GM12878 (cell line): Measurements from ENCODE around the gene MPEG1. TPM values are rescaled to one million over a fixed set of nuclear protein-coding genes. Genes with fewer than 3 reads are reported as not detected.

ENCODE experiments used
- ATAC-seq: fragments of 200-7000 bp; cut with Tn5 transposase; 3 replicates; pipeline ENCODE4 v1.9.1; 2020; ENCODE audit warnings: mild to moderate bottlenecking, moderate library complexity
- BruUV-seq: library from RNA; stranded (reverse); fragments of 400-500 nt; replicated peaks from 2 replicates; lab custom pipeline; 2021; lab: Mats Ljungman, UMichigan
- CTCF ChIA-PET: fragments of 300-600 bp; sonication (Branson Sonifier 250); formaldehyde crosslinking; extraction: SDS; loops from one replicate; lab custom pipeline; 2021; ENCODE audit warnings: inconsistent platforms; lab: Yijun Ruan, JAX
- POLR2A ChIA-PET: fragments of 350-600 bp; formaldehyde crosslinking; extraction: SDS; loops from one replicate; lab custom pipeline; 2021; ENCODE audit warnings: inconsistent platforms; lab: Charles Lee
- RAD21 ChIA-PET: fragments of 300-600 bp; sonication (Branson Sonifier 250); formaldehyde crosslinking; loops from one replicate; lab custom pipeline; 2023; ENCODE audit warnings: antibody characterized with exemption; ENCODE audit not compliant: unreplicated experiment; lab: Charles Lee
- SMC1A ChIA-PET: fragments of 300-600 bp; sonication (Branson Sonifier 250); formaldehyde crosslinking; loops from one replicate; lab custom pipeline; 2023; ENCODE audit not compliant: unreplicated experiment, uncharacterized antibody; lab: Charles Lee
- DNase-seq: peaks from one replicate; pipeline ENCODE4 v3.0.0-alpha.2; 2011; ENCODE audit warnings: low read depth, low spot score
- FAIRE-seq: peaks from 3 replicates; lab custom pipeline; 2011; peaks lifted over from hg19 to GRCh38; lab: Jason Lieb, UNC
- H2AFZ ChIP-seq: 2 replicates; pipeline ENCODE4 v1.6.0; 2011; ENCODE audit warnings: low read depth, low read length, control low read depth; ENCODE audit not compliant: control insufficient read depth
- H3K27ac ChIP-seq: 2 replicates; pipeline ENCODE4 v1.5.1; 2011; ENCODE audit warnings: control low read depth; ENCODE audit not compliant: control insufficient read depth, insufficient read depth
- H3K27me3 ChIP-seq, 2 experiments: replicated peaks in 1 of 2; 2 replicates each; pipeline versions ENCODE4 v1.6.0 to v1.6.1; 2011; ENCODE audit warnings: low read length in 1 of 2; ENCODE audit not compliant: control insufficient read depth in 2 of 2, insufficient read depth in 2 of 2
- H3K36me3 ChIP-seq, 2 experiments: 2 replicates each; pipeline ENCODE4 v1.5.1; 2011; ENCODE audit warnings: low read length in 1 of 2; ENCODE audit not compliant: control insufficient read depth in 2 of 2, insufficient read depth in 2 of 2
- H3K4me1 ChIP-seq: 2 replicates; pipeline ENCODE4 v1.6.1; 2011; ENCODE audit warnings: mild to moderate bottlenecking, low read length, moderate library complexity, mixed read lengths; ENCODE audit not compliant: control insufficient read depth, insufficient read depth
- H3K4me2 ChIP-seq: 2 replicates; pipeline ENCODE4 v1.6.0; 2011; ENCODE audit warnings: control low read depth; ENCODE audit not compliant: control insufficient read depth, insufficient read depth
- H3K4me3 ChIP-seq: fragments of 200-600 bp; sonication (generic); 2 replicates; pipeline ENCODE4 v1.5.1; 2016
- H3K79me2 ChIP-seq: 2 replicates; pipeline ENCODE4 v1.6.0; 2011; ENCODE audit warnings: low read length; ENCODE audit not compliant: control insufficient read depth, insufficient read depth
- H3K9ac ChIP-seq: 2 replicates; pipeline ENCODE4 v1.8.0; 2011; ENCODE audit warnings: low read length, control low read depth, mixed read lengths; ENCODE audit not compliant: control insufficient read depth, insufficient read depth
- H3K9me3 ChIP-seq: replicated peaks from 3 replicates; pipeline ENCODE4 v1.5.1; 2011; ENCODE audit warnings: mild to moderate bottlenecking, low read length; ENCODE audit not compliant: control insufficient read depth, insufficient read depth
- H4K20me1 ChIP-seq: 2 replicates; pipeline ENCODE4 v1.6.0; 2011; ENCODE audit not compliant: control insufficient read depth, insufficient read depth
- DPF2 ChIP-seq: fragments of 450-650 bp; IDR thresholded peaks from 2 replicates; pipeline ENCODE4 v1.6.1; 2017; ENCODE audit warnings: mild to moderate bottlenecking
- HCFC1 ChIP-seq: fragments of 150-350 bp; IDR thresholded peaks from 2 replicates; pipeline ENCODE4 v1.6.1; 2014; ENCODE audit warnings: low read length
- HDAC6 ChIP-seq: fragments of 200-600 bp; sonication (generic); IDR thresholded peaks from one replicate; pipeline ENCODE4 v1.8.0; 2017; ENCODE audit warnings: antibody characterized with exemption; ENCODE audit not compliant: unreplicated experiment
- MYB ChIP-seq: fragments of 150-350 bp; IDR thresholded peaks from 2 replicates; pipeline ENCODE4 v1.6.1; 2014; ENCODE audit warnings: mild to moderate bottlenecking, low read depth, low read length, borderline replicate concordance
- WRNIP1 ChIP-seq: IDR thresholded peaks from 2 replicates; pipeline ENCODE4 v1.6.1; 2011; ENCODE audit warnings: low read depth, low read length, improper control_type of control experiment, borderline replicate concordance
- ZBED1 ChIP-seq: IDR thresholded peaks from 2 replicates; pipeline ENCODE4 v1.6.1; 2016; ENCODE audit warnings: borderline replicate concordance
- WGBS: methylation state at CpG from one replicate; pipeline ENCODE4 v1.1.6; 2016; ENCODE audit warnings: low lambda C conversion rate; ENCODE audit not compliant: insufficient replicate concordance, insufficient coverage; ENCODE audit errors: missing lambda C conversion rate; 5-methylcytosine and 5-hydroxymethylcytosine counted together
- in situ Hi-C: fragments of 300-500 bp; cut with MboI; formaldehyde crosslinking; loops from 9 replicates; pipeline ENCODE4 v1.14.3; 2018; ENCODE audit warnings: mixed read lengths
- intact Hi-C: fragments of 100-400 bp; cut with micrococcal nuclease; formaldehyde crosslinking; loops from one replicate; pipeline ENCODE4 v1.14.2; 2022; ENCODE audit not compliant: unreplicated experiment
- polyA plus RNA-seq, 11 experiments: library from polyadenylated mRNA; depleted of rRNA in 4 of 11; unstranded in 6 of 11; stranded (reverse) in 5 of 11; fragments of >200 nt; fragmentation: Nextera tagmentation in 4 of 11; fragmentation: Illumina TruSeq in 1 of 11; extraction: Ambion mirVana in 4 of 11; extraction: Trizol in 1 of 11; gene quantifications; 1 replicate in 1 of 11; 2 replicates in 10 of 11; pipeline versions ENCODE4 v1.2.1 to v1.2.3, GENCODE V29; 2011 to 2016; ENCODE audit warnings: inconsistent platforms in 2 of 11, missing spikeins in 2 of 11, low read depth in 1 of 11
- total RNA-seq, 4 experiments: library from RNA; depleted of rRNA in 3 of 4; stranded (reverse); fragments of >200 nt in 3 of 4; fragmentation: Illumina TruSeq in 1 of 4; extraction: Trizol in 1 of 4; gene quantifications; 2 replicates each; pipeline versions ENCODE4 v1.2.1 to v1.2.3, GENCODE V29; 2013 to 2021
- TF ChIP-seq, protein P1 (sequence below): fragments of 450-650 bp; IDR thresholded peaks from 2 replicates; pipeline ENCODE4 v1.6.1; 2016; ENCODE audit warnings: mild to moderate bottlenecking, moderate library complexity, borderline replicate concordance
- TF ChIP-seq, protein P2 (sequence below): fragments of 450-650 bp; IDR thresholded peaks from 2 replicates; pipeline ENCODE4 v1.6.1; 2018; ENCODE audit warnings: borderline replicate concordance, mild to moderate bottlenecking; ENCODE audit not compliant: partially characterized antibody
- TF ChIP-seq, protein P3 (sequence below): fragments of 450-650 bp; formaldehyde crosslinking; IDR thresholded peaks from 2 replicates; pipeline ENCODE4 v1.4.0; 2022; ENCODE audit warnings: mild to moderate bottlenecking, moderate library complexity

MPEG1 gene
- total and polyA plus RNA-seq, 10 of the 15 experiments (the other 5 are each of a cell fraction or from before 2014, with no cell fraction given) = 1.3 to 15.6 (median 11.7) TPM; not detected in 1

DNA sequence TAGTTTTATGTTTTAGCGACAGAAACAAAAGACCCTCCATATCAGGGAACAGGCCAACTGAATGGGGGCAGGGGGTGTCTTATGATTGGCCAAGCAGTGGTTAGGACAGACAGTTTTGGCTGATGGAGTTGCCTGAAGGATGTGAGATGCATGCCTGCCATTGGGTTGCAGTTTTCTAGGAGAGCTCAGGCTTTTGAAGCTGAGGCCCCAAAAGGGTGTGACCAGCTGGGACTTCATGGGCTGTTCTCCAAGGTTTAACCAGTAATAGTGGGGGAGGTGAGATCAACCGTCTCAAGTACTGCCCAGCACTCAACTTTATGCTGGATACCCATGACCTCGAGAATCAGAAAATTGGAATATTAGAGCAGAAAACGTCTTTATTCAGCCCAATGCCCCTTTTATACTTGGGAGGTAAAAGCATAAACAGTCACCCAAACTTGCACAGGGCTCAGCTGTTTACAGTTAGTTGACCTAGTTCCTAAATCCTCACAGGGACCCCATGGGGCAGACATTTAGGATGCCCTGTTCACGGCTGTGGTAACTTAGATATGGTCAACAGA is 27.3 kb downstream of the MPEG1 start:
- DNase-seq (no peak), FAIRE-seq (no peak), ATAC-seq (no peak)
- intact Hi-C loops = no loop called here
- ChIA-PET SMC1A (interaction anchor here (0.6 to 6.6 kb wide), 8 partner anchors 11 to 491 kb away, joined by 3 to 123 read pairs (median 6); partner anchors contain the start of genes DTX4 and MPEG1), POLR2A (interaction anchor here (1.3 to 3.9 kb wide), 3 partner anchors 12 to 41 kb away, joined by 3 to 32 read pairs (median 15); partner anchors contain the start of gene DTX4), RAD21 (interaction anchor here (0.9 to 3.7 kb wide), 6 partner anchors 11 to 97 kb away, joined by 3 to 78 read pairs (median 10); partner anchors contain the start of genes DTX4 and MPEG1), CTCF (interaction anchor here (0.6 to 33.5 kb wide), 23 partner anchors 5 to 301 kb away, joined by 3 to 1180 read pairs (median 4); partner anchors contain the start of genes DTX4, MPEG1 and OR5A1)
- Histone ChIP-seq H3K4me2 (no peak overlapping the region; the same call in 1 of the 2 replicates), H3K9ac (no peak overlapping the region), H3K27ac (no peak overlapping the region), H2AFZ (no peak overlapping the region), H3K4me1 (peaks cover 9% of the 10 kb centered on the region), H4K20me1 (no peaks in the 10 kb centered on the region), H3K4me3 (no peak overlapping the region), H3K79me2 (peaks cover 14% of the 10 kb centered on the region), H3K27me3 (no peaks in the 10 kb centered on the region), H3K9me3 (no peaks in the 10 kb centered on the region), H3K36me3 (peaks cover 14 to 27% of the 10 kb centered on the region in 2 experiments; a peak in 3 of 4 replicates)
- 94% methylated on average over 5 of the region's 5 CpGs for WGBS
- in situ Hi-C loops = loop anchor here (25.0 kb wide), 1 partner anchor 1577 kb away; the partner anchor contains the start of gene MS4A15
- BruUV-seq = no TSS peak
- TF ChIP-seq HDAC6 = no peak
- TF ChIP-seq, protein P1, sequence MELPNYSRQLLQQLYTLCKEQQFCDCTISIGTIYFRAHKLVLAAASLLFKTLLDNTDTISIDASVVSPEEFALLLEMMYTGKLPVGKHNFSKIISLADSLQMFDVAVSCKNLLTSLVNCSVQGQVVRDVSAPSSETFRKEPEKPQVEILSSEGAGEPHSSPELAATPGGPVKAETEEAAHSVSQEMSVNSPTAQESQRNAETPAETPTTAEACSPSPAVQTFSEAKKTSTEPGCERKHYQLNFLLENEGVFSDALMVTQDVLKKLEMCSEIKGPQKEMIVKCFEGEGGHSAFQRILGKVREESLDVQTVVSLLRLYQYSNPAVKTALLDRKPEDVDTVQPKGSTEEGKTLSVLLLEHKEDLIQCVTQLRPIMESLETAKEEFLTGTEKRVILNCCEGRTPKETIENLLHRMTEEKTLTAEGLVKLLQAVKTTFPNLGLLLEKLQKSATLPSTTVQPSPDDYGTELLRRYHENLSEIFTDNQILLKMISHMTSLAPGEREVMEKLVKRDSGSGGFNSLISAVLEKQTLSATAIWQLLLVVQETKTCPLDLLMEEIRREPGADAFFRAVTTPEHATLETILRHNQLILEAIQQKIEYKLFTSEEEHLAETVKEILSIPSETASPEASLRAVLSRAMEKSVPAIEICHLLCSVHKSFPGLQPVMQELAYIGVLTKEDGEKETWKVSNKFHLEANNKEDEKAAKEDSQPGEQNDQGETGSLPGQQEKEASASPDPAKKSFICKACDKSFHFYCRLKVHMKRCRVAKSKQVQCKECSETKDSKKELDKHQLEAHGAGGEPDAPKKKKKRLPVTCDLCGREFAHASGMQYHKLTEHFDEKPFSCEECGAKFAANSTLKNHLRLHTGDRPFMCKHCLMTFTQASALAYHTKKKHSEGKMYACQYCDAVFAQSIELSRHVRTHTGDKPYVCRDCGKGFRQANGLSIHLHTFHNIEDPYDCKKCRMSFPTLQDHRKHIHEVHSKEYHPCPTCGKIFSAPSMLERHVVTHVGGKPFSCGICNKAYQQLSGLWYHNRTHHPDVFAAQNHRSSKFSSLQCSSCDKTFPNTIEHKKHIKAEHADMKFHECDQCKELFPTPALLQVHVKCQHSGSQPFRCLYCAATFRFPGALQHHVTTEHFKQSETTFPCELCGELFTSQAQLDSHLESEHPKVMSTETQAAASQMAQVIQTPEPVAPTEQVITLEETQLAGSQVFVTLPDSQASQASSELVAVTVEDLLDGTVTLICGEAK = no peak
- TF ChIP-seq, protein P2, sequence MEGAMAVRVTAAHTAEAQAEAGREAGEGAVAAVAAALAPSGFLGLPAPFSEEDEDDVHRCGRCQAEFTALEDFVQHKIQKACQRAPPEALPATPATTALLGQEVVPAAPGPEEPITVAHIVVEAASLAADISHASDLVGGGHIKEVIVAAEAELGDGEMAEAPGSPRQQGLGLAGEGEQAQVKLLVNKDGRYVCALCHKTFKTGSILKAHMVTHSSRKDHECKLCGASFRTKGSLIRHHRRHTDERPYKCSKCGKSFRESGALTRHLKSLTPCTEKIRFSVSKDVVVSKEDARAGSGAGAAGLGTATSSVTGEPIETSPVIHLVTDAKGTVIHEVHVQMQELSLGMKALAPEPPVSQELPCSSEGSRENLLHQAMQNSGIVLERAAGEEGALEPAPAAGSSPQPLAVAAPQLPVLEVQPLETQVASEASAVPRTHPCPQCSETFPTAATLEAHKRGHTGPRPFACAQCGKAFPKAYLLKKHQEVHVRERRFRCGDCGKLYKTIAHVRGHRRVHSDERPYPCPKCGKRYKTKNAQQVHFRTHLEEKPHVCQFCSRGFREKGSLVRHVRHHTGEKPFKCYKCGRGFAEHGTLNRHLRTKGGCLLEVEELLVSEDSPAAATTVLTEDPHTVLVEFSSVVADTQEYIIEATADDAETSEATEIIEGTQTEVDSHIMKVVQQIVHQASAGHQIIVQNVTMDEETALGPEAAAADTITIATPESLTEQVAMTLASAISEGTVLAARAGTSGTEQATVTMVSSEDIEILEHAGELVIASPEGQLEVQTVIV = no peak
- no peak for TF ChIP-seq DPF2
- no peak for TF ChIP-seq MYB
- TF ChIP-seq, protein P3, sequence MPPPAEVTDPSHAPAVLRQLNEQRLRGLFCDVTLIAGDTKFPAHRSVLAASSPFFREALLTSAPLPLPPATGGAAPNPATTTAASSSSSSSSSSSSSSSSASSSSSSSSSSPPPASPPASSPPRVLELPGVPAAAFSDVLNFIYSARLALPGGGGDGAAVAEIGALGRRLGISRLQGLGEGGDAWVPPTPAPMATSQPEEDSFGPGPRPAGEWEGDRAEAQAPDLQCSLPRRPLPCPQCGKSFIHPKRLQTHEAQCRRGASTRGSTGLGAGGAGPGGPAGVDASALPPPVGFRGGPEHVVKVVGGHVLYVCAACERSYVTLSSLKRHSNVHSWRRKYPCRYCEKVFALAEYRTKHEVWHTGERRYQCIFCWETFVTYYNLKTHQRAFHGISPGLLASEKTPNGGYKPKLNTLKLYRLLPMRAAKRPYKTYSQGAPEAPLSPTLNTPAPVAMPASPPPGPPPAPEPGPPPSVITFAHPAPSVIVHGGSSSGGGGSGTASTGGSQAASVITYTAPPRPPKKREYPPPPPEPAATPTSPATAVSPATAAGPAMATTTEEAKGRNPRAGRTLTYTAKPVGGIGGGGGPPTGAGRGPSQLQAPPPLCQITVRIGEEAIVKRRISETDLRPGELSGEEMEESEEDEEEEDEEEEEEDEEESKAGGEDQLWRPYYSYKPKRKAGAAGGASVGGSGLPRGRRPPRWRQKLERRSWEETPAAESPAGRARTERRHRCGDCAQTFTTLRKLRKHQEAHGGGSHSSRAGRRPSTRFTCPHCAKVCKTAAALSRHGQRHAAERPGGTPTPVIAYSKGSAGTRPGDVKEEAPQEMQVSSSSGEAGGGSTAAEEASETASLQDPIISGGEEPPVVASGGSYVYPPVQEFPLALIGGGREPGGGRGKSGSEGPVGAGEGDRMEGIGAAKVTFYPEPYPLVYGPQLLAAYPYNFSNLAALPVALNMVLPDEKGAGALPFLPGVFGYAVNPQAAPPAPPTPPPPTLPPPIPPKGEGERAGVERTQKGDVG = no peak
- TF ChIP-seq ZBED1 = no peak
- TF ChIP-seq HCFC1 = no peak
- no peak for TF ChIP-seq WRNIP1
